A549 (cell line): ENCODE measurements around the gene PAPLN.

Experiments used
- CTCF ChIP-seq: fragments of >200 bp; sonication (Bioruptor Twin); formaldehyde crosslinking; IDR thresholded peaks from 3 replicates; pipeline ENCODE4 v1.5.1; 2016
- EP300 ChIP-seq, 2 experiments: fragments of >200 bp; sonication (Bioruptor Twin); formaldehyde crosslinking; IDR thresholded peaks; 2 replicates in 1 of 2; 3 replicates in 1 of 2; pipeline ENCODE4 v1.6.1; 2016 to 2017
- NR3C1 ChIP-seq: fragments of >200 bp; sonication (Bioruptor Twin); formaldehyde crosslinking; IDR thresholded peaks from 3 replicates; pipeline ENCODE4 v1.6.1; 2017
- RFX5 ChIP-seq: fragments of 450-650 bp; IDR thresholded peaks from 2 replicates; pipeline ENCODE4 v1.7.1; 2014; ENCODE audit warnings: antibody characterized with exemption, mild to moderate bottlenecking, moderate library complexity

GRCh38 chr14:73240816-73241480 is 3.6 kb downstream of the PAPLN start:
- TF ChIP-seq EP300 (IDR thresholded peaks at IDR 0.05) (no peak), CTCF (no peak), RFX5 (no peak), NR3C1 (no peak)
